KMS-11 (cell line): ENCODE data around the gene ARID1B.

Experiments used
- H2AFZ ChIP-seq: fragments of 200-600 bp; sonication (generic); 2 replicates; pipeline ENCODE4 v1.6.1; 2016; ENCODE audit warnings: antibody characterized with exemption, mixed run types, low read depth
- H3K27ac ChIP-seq: fragments of 200-600 bp; sonication (generic); 2 replicates; pipeline ENCODE4 v1.6.1; 2016; ENCODE audit warnings: mild to moderate bottlenecking, mixed run types
- H3K27me3 ChIP-seq: fragments of 200-600 bp; sonication (generic); 2 replicates; pipeline ENCODE4 v1.6.1; 2017; ENCODE audit warnings: mild to moderate bottlenecking, low read depth, mixed run types, moderate library complexity; ENCODE audit not compliant: insufficient read depth
- H3K36me3 ChIP-seq: fragments of 200-600 bp; sonication (generic); 2 replicates; pipeline ENCODE4 v1.6.1; 2017; ENCODE audit warnings: mild to moderate bottlenecking, mixed run types; ENCODE audit not compliant: insufficient read depth
- H3K4me1 ChIP-seq: fragments of 200-600 bp; sonication (generic); 2 replicates; pipeline ENCODE4 v1.6.1; 2016; ENCODE audit warnings: mild to moderate bottlenecking, low read depth, mixed run types; ENCODE audit not compliant: poor library complexity, severe bottlenecking
- H3K4me2 ChIP-seq: fragments of 200-600 bp; sonication (generic); 2 replicates; pipeline ENCODE4 v1.7.0; 2016; ENCODE audit warnings: mild to moderate bottlenecking, mixed run types
- H3K4me3 ChIP-seq: fragments of 200-600 bp; sonication (generic); IDR thresholded peaks from 2 replicates; pipeline ENCODE4 v1.6.1; 2017; ENCODE audit warnings: low read depth, low read length, mixed read lengths; ENCODE audit not compliant: insufficient read depth
- H3K79me2 ChIP-seq: fragments of 200-600 bp; sonication (generic); 2 replicates; pipeline ENCODE4 v1.6.1; 2016; ENCODE audit warnings: low read depth, mixed run types; ENCODE audit not compliant: insufficient read depth
- H3K9ac ChIP-seq: fragments of 200-600 bp; sonication (generic); 2 replicates; pipeline ENCODE4 v1.6.1; 2016; ENCODE audit warnings: mild to moderate bottlenecking, mixed run types
- H4K20me1 ChIP-seq: fragments of 200-600 bp; sonication (generic); 2 replicates; pipeline ENCODE4 v1.6.1; 2016; ENCODE audit warnings: mild to moderate bottlenecking, mixed run types; ENCODE audit not compliant: insufficient read depth
- TF ChIP-seq, protein P1 (sequence below): fragments of 200-600 bp; sonication (generic); conservative IDR thresholded peaks from 2 replicates; pipeline ENCODE4 v1.6.1; 2017; ENCODE audit warnings: low read depth, mild to moderate bottlenecking, antibody characterized with exemption, low read length, moderate library complexity, mixed read lengths

ARID1B gene

GRCh38 chr6:156846845-156847599, 69.8 kb downstream of the ARID1B start:
- Histone ChIP-seq H3K9ac (no peak overlapping the region), H3K4me3 (no peak overlapping the region)
- TF ChIP-seq, protein P1, sequence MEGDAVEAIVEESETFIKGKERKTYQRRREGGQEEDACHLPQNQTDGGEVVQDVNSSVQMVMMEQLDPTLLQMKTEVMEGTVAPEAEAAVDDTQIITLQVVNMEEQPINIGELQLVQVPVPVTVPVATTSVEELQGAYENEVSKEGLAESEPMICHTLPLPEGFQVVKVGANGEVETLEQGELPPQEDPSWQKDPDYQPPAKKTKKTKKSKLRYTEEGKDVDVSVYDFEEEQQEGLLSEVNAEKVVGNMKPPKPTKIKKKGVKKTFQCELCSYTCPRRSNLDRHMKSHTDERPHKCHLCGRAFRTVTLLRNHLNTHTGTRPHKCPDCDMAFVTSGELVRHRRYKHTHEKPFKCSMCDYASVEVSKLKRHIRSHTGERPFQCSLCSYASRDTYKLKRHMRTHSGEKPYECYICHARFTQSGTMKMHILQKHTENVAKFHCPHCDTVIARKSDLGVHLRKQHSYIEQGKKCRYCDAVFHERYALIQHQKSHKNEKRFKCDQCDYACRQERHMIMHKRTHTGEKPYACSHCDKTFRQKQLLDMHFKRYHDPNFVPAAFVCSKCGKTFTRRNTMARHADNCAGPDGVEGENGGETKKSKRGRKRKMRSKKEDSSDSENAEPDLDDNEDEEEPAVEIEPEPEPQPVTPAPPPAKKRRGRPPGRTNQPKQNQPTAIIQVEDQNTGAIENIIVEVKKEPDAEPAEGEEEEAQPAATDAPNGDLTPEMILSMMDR, result no peak

DNA sequence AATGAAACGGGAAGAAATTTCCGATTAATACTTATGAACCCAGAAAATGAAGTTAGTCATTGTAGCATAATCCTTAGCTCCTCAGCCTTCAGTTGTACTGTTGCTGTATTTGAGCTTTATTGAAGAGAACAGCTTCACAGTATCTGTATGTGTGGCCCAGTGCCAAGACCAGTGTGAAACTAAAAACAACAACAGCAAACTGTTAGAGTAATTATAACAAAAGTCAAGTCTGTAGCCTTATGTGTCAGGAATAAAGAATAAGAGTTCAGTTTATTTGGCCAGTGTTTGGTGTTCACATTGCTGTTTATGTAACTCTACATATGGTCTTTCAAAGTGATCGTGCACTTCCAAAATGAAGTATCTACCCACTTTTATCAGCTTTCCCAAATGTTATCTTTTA, 70.9 kb downstream of the ARID1B start:
- H3K79me2 ChIP-seq, result peaks cover 98% of the 10 kb centered on the region
- no peak overlapping the region for H3K4me2 ChIP-seq
- peaks cover 12% of the 10 kb centered on the region; the same call in 1 of the 2 replicates for H4K20me1 ChIP-seq
- TF ChIP-seq, protein P1, result no peak
- H3K36me3 ChIP-seq, result no peaks in the 10 kb centered on the region
- H3K27me3 ChIP-seq, result no peaks in the 10 kb centered on the region
- peaks cover 81% of the 10 kb centered on the region for H3K4me1 ChIP-seq
- H3K4me3 ChIP-seq, result no peak overlapping the region
- H3K27ac ChIP-seq, result no peak overlapping the region
- no peak overlapping the region for H3K9ac ChIP-seq
- no peak overlapping the region for H2AFZ ChIP-seq

More at GRCh38 chr6:156846845-156847599, 69.8 kb downstream of the ARID1B start:
- Histone ChIP-seq H4K20me1 (peaks cover 12% of the 10 kb centered on the region; the same call in 1 of the 2 replicates), H3K27ac (no peak overlapping the region), H3K36me3 (no peaks in the 10 kb centered on the region), H2AFZ (no peak overlapping the region), H3K27me3 (no peaks in the 10 kb centered on the region), H3K4me1 (peaks cover 74% of the 10 kb centered on the region), H3K4me2 (no peak overlapping the region), H3K79me2 (peaks cover 98% of the 10 kb centered on the region)

DNA sequence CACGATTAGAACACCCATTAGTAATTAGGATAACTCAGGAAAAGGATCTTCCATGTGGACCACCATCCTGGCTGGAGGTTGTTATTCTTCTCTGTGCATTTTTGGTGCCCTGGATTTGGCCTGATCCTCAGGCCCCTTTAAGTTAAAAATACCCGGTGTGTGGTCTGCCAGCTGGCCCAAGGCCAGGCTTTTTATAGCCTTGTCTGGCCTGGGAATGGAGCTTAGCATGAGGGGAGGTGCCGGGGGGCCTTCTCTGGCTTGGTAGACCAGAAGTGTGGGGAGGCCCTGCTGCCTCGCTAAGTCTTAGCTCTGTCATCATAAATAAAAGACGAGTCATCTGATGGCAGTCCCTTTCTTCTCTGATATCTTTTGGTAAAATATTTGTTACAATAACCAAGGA, 71.4 kb downstream of the ARID1B start:
- Histone ChIP-seq H3K4me2 (no peak overlapping the region), H3K27ac (no peak overlapping the region), H3K9ac (no peak overlapping the region), H3K27me3 (no peaks in the 10 kb centered on the region), H3K4me1 (peaks cover 81% of the 10 kb centered on the region), H2AFZ (no peak overlapping the region), H3K36me3 (no peaks in the 10 kb centered on the region), H3K79me2 (peaks cover 98% of the 10 kb centered on the region), H3K4me3 (no peak overlapping the region), H4K20me1 (peaks cover 12% of the 10 kb centered on the region; the same call in 1 of the 2 replicates)
- TF ChIP-seq, protein P1, result no peak

- Histone ChIP-seq H2AFZ (no peak overlapping the region), H3K4me3 (no peak overlapping the region), H3K27ac (no peak overlapping the region), H3K4me2 (no peak overlapping the region), H3K36me3 (no peaks in the 10 kb centered on the region), H3K79me2 (peaks cover 100% of the 10 kb centered on the region), H3K9ac (no peak overlapping the region), H3K27me3 (no peaks in the 10 kb centered on the region), H3K4me1 (peaks cover 75% of the 10 kb centered on the region), H4K20me1 (peaks cover 12% of the 10 kb centered on the region; the same call in 1 of the 2 replicates)
- TF ChIP-seq, protein P1, result no peak
Measured at GRCh38 chr6:156849806-156850205, 72.6 kb downstream of the ARID1B start.
